Measurements from ENCODE around the gene HMMR. TPM values are rescaled to one million over a fixed set of nuclear protein-coding genes. Genes with fewer than 3 reads are reported as not detected.
A peak's percentile ranks its signal among the peaks of the same experiment; 100 is the strongest.

The HMMR gene
- total and polyA plus RNA-seq, 2 of the 4 experiments (the other 2 are of a cell fraction) = 13.0 to 24.6 TPM

GRCh38 chr5:163439092-163439425 lies 21.4 kb upstream of the HMMR start:
- H3K14ac ChIP-seq (replicated peaks; ENCODE audit: low read depth, low read length) = 0 out of 2 replicates have a peak overlapping the region, but pooled peaks have one; percentile 13
- no peak overlapping the region for H2AFZ ChIP-seq (replicated peaks; ENCODE audit: low read length, poor library complexity)
- peak overlapping the region; percentile 21; the same call in 1 of the 2 replicates for H3K27ac ChIP-seq (ENCODE audit: insufficient read depth, low read length)
- intact Hi-C loops (cut with micrococcal nuclease) (no loop called here), dilution Hi-C loops (cut with HindIII; ENCODE audit: low sequenced_read_pairs, unreplicated experiment) (no loop called here), in situ Hi-C loops (cut with MboI; ENCODE audit: low sequenced_read_pairs) (no loop called here)
- no peak overlapping the region for H2BK5ac ChIP-seq (ENCODE audit: low read depth, low read length, poor library complexity, severe bottlenecking)
- H3K4me3 ChIP-seq (ENCODE audit: insufficient read depth, low read depth, low read length) = peak overlapping the region; percentile 13; the same call in 1 of the 2 replicates
- ChIA-PET POLR2A (ENCODE audit: unreplicated experiment) (no interaction called here), CTCF (interaction anchor here (1.3 to 1.6 kb wide), 2 partner anchors 11 to 41 kb away, joined by 3 read pairs; no protein-coding TSS in a partner anchor)
- peak overlapping the region; percentile 81 for H3K4me2 ChIP-seq (ENCODE audit: low read depth, low read length)
- H2BK20ac ChIP-seq (ENCODE audit: low read depth, low read length) = no peak overlapping the region
- H3K9me1 ChIP-seq (ENCODE audit: insufficient read depth, low read length) = no peaks in the 10 kb centered on the region
- WGBS, 2 experiments (ENCODE audit: extremely low coverage in 2 of 2, insufficient read length in 1 of 2) = no CpG with 5 or more reads among the region's 2 CpGs
- H2BK15ac ChIP-seq (ENCODE audit: low read depth, low read length) = no peak overlapping the region
- H4K8ac ChIP-seq (ENCODE audit: low read depth in 2 of 2, low read length in 2 of 2) = no peak overlapping the region
- no peak overlapping the region for H2AK9ac ChIP-seq (replicated peaks; ENCODE audit: low read depth, low read length, poor library complexity)
- no peak overlapping the region for H2AK5ac ChIP-seq (ENCODE audit: low read depth, low read length)
- peak overlapping the region; percentile 58; the same call in 1 of the 2 replicates for H3K9ac ChIP-seq (ENCODE audit: low read depth, low read length)
- no peak overlapping the region for H4K91ac ChIP-seq (ENCODE audit: insufficient read depth, low read depth, low read length)
- H3K79me1 ChIP-seq (ENCODE audit: low read depth in 1 of 2, low read length in 2 of 2) = peaks cover 13 to 24% of the 10 kb centered on the region in 2 experiments
- ATAC-seq (ENCODE audit: low read depth) (no peak), DNase-seq (no peak)
- no peak overlapping the region for H4K5ac ChIP-seq (ENCODE audit: low read depth, low read length)
- H3K27me3 ChIP-seq (ENCODE audit: control insufficient read depth, insufficient read depth, low read length) = no peaks in the 10 kb centered on the region
- peaks cover 17% of the 10 kb centered on the region; the same call in 1 of the 2 replicates for H4K20me1 ChIP-seq (ENCODE audit: insufficient read depth, low read length)
- TF ChIP-seq RCOR1 (IDR thresholded peaks at IDR 0.05; ENCODE audit: insufficient replicate concordance, low read length) (no peak), POLR2A (IDR thresholded peaks at IDR 0.05; ENCODE audit: low read depth, low read length) (no peak), CHD1 (IDR thresholded peaks at IDR 0.05; ENCODE audit: low read depth, low read length) (no peak), FOS (IDR thresholded peaks at IDR 0.05; ENCODE audit: low read depth, low read length) (no peak), RAD21 (IDR thresholded peaks at IDR 0.05; ENCODE audit: low read length) (no peak), USF2 (IDR thresholded peaks at IDR 0.05; ENCODE audit: low read depth, low read length) (no peak), NFE2L2 (IDR thresholded peaks at IDR 0.05; ENCODE audit: low read depth, low read length) (no peak), RFX5 (IDR thresholded peaks at IDR 0.05; ENCODE audit: low read depth, low read length) (no peak), ELK1 (IDR thresholded peaks at IDR 0.05; ENCODE audit: borderline replicate concordance, low read depth, low read length) (no peak), MXI1 (IDR thresholded peaks at IDR 0.05; ENCODE audit: borderline replicate concordance, low read depth, low read length) (no peak), SMC3 (IDR thresholded peaks at IDR 0.05; ENCODE audit: low read depth, low read length) (no peak), MAFK (IDR thresholded peaks at IDR 0.05; ENCODE audit: low read depth, low read length) (no peak), CEBPB (IDR thresholded peaks at IDR 0.05; ENCODE audit: low read depth, low read length) (no peak), BHLHE40 (IDR thresholded peaks at IDR 0.05; ENCODE audit: low read depth, low read length) (no peak), CTCF (conservative IDR thresholded peaks at IDR 0.05; ENCODE audit: low read depth, low read length) (no peak)
- no peak overlapping the region; the same call in 1 of the 2 replicates for H3K23ac ChIP-seq (ENCODE audit: low read depth, low read length)
- no peak overlapping the region for H3K18ac ChIP-seq (ENCODE audit: low read depth, low read length)
- H2BK120ac ChIP-seq (ENCODE audit: low read depth, low read length) = no peak overlapping the region
- no peaks in the 10 kb centered on the region for H3K4me1 ChIP-seq (ENCODE audit: control insufficient read depth, insufficient read depth, low read length)
- no peak overlapping the region for H3K56ac ChIP-seq (ENCODE audit: extremely low read depth, insufficient read depth, low read length)
- BruUV-seq (replicated peaks) = no TSS peak
- no peaks in the 10 kb centered on the region for H3K9me3 ChIP-seq (ENCODE audit: control insufficient read depth, insufficient read depth, low read length)
- peaks cover 22% of the 10 kb centered on the region for H3K36me3 ChIP-seq (ENCODE audit: control insufficient read depth, insufficient read depth, low read length)
- no peak overlapping the region for H3K4ac ChIP-seq (ENCODE audit: low read depth, low read length)

All from IMR-90 (cell line).